Ramos (cell line): Measurements from ENCODE around the gene SGPL1.
"Not testable (repeated sequence)": the region's sequence is repeated elsewhere in the genome, so short reads cannot be mapped to it uniquely, and the experiment has no call there.

Experiments
- in situ Hi-C: fragments of 300-500 bp; cut with MboI; formaldehyde crosslinking; loops from one replicate; pipeline ENCODE4 v1.14.3; 2022; ENCODE audit warnings: low sequenced_read_pairs; ENCODE audit not compliant: unreplicated experiment

The SGPL1 gene

DNA sequence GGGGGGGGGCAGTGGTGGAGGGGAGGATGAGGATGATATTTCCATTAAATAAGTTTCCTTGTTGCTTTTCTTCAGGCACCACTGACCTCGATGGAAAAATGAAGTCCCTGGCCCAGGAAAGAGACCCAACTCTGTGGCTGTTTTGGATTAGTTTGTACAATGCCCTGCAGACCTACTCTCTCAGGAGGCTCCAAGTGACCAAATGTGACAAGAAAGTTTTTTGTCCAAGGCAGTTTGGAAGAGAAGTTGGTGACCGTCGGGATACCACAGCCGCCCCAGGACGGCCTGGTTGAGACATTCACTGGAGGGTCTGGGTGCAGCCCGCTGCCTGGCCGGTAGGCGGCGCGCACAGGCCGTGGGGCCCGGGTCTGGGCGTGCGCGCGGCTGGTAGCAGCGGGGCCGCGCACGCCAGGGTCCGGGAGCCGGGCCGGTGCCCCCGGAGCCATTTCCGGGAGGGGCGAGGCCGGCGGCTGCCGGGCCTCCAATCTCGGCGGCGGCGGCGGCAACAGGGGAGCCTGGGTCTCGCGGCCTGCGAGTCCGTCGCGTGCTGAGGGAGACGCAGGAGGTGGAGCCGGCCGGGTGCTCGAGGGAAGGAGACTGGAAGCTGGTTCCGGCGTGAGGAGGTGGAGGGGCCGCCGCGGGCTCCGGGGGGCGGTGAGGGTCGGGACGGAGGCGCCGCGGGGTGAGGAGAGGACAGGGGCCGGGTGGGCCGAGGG lies at the start of gene SGPL1:
Gene SGPL1, plus strand, starts transcription at position 445 of the 716 bp plus-strand sequence. CDS start 906 bp downstream, outside the sequence.
- in situ Hi-C loops, result no loop called here

GRCh38 chr10:70768026-70768685 lies 47.6 kb upstream of the SGPL1 start:
- in situ Hi-C loops, result not testable (repeated sequence)

GRCh38 chr10:70769121-70769520 lies 46.6 kb upstream of the SGPL1 start:
- in situ Hi-C loops, result no loop called here

GRCh38 chr10:70770001-70770400 lies 45.7 kb upstream of the SGPL1 start:
- in situ Hi-C loops, result no loop called here

- in situ Hi-C loops, result not testable (repeated sequence)
Observed at GRCh38 chr10:70770516-70770915, 45.2 kb upstream of the SGPL1 start.

GRCh38 chr10:70771311-70772194 lies 44.2 kb upstream of the SGPL1 start:
- in situ Hi-C loops, result no loop called here

GRCh38 chr10:70772627-70773026 lies 43.1 kb upstream of the SGPL1 start:
- in situ Hi-C loops, result no loop called here

GRCh38 chr10:70773461-70773860 lies 42.3 kb upstream of the SGPL1 start:
- in situ Hi-C loops, result no loop called here

DNA sequence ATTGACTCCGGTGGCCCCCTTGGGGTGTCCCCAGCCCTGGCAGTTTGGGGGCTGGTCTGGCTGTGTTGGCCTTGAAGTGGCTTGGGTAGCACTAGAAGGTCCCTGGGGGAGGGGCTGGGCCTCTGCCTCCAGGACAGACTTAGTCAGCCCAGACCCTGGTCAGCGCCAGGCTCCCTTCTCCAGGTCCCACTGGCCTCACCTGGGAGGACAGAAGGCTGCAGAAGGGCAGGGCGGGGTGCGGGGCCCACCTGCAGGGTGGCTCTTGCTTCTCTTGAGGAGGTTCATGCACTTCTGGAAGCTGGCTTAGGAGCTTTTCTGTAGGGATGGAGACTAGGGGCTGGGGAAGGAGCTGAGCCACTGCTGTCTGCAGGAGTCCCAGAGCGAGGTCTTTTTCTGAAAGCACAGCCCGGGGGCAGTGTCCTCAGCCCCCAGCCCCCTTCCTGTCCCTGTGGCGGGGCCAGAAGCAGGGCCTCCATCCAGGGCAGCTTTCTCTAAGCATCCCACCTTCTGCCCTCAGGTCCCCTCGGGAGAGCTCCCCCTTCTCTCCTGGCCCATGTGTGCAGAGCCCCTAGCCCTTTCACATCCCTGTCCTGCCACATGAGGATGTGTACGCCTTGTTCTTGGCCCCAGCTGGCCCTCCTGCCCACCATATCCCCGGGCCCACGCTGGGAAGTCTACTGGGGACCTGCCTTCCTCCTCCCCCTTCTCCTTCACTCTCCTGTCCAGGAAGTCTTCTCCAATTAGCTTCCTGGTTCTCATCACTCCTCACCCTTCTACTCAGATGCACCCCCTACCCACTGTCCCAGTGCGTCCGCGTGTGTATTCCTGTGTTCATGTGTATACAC lies 41.6 kb upstream of the SGPL1 start:
- in situ Hi-C loops, result no loop called here

GRCh38 chr10:70774810-70775678 lies 40.7 kb upstream of the SGPL1 start:
- in situ Hi-C loops, result no loop called here

DNA sequence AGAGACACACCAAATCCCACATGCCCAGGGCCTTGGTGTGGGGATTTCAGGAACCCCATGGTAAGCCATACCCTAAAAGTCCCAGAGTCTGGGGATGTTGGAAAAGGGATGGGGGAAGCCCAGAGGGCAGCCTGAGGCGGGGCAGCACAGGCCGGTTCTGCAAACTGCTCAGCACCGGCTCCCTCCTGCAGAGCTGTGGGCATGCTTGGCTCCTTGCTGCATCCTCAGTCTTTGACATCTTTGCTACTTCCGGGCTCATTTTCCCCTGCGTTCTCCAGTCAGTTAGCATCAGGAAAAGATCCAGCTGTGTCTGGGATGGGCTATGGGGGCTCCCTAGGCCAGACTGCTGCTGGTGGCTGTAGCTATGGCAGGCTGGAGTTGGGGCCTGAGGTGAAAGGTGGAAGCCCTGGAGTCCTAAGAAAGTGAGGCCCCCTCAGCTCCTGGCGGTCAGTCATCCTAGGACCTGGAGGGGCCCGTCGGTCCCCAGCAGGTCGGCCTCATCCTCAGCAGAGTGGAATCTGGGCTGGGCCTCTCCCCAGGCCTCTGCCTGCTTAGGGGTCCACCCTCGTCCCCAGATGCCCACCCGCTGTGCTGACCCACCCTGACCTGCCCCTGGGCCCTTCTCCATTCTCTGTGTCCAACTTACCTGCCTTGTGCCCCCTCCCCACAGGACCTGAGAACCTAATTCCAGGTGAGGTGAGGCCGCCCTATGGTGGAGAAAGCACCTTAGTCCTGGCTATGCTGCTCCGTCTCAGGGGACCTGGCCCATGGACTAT lies 39.9 kb upstream of the SGPL1 start:
- in situ Hi-C loops, result no loop called here

- in situ Hi-C loops, result no loop called here
Observed at GRCh38 chr10:70776455-70777005, 39.2 kb upstream of the SGPL1 start.

GRCh38 chr10:70777063-70777875 lies 38.5 kb upstream of the SGPL1 start:
- in situ Hi-C loops, result no loop called here

DNA sequence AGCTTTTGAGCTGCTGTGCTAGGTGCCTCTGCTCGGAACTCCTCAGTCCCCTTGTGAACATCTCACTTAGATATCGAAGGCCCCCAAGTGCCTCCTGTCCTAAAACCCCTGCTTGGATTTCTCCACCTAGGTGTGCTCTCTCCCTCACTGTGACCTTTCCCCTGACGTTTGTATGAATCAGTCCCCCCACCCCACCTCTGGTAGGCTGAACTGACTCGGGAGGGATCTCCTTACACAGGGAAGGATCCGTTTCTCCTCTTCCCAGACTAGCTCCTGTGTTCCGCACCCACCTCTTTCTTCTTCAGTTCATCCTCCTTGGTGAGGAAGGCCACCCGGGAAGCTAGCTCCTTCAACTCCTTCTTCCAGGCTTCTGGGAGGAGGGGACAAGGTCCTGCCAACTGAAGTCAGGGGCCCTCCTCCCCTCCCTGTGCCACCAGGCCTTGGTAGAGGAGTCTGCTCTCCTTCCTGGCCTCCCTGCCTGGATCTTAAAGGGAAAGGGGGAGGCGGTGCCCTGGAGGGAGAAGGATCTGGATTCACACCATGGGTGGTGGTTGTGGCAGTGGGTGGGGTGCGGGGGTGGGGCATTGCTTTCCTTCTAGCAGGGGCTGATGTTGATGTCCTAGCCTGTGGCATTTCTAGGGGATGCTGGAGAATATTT lies 37.4 kb upstream of the SGPL1 start:
- in situ Hi-C loops, result no loop called here

GRCh38 chr10:70779088-70779487 lies 36.7 kb upstream of the SGPL1 start:
- in situ Hi-C loops, result no loop called here

DNA sequence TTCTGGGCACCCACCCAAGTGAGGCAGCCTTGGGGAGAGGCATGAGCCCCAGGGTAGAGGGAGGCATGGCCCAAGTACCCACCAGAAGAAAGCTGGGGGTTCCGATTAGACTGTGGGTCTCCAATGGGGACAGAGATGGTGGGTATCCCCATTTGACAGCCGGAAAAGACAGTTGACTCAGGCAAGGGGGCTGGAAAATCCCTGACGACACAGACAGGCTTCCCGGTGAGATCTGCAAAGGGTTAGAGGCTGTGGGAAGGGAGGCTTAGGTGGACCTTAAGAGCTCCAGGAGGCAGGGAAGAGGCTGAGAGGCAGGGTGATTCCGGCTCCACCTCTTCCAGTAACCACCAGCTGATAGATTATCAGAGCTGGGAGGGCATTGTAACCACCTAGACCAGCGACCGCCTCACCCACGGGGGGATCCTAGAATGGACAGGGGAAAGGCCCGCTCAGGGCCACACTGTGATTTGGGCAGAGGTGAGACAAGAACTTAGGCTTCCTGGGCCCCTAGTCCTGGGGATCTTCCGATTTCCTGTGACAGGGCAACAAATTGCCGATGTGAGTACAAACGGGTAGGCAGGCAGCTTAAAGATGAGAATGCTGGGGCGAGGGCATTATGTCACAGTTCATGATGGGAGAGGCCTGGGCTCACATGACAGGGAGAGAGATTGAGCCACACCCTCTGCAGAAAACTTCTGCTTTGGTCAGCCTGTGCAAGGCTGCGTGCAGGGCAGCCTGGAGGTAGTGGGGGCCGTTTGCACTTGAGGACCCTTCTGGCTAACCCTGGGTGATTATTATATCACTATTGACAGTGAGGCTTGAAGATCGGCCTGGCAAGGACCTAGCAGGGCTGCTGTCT lies 36.0 kb upstream of the SGPL1 start:
- in situ Hi-C loops, result no loop called here
